ENCODE data around the gene HIVEP2.

The HIVEP2 gene

DNA sequence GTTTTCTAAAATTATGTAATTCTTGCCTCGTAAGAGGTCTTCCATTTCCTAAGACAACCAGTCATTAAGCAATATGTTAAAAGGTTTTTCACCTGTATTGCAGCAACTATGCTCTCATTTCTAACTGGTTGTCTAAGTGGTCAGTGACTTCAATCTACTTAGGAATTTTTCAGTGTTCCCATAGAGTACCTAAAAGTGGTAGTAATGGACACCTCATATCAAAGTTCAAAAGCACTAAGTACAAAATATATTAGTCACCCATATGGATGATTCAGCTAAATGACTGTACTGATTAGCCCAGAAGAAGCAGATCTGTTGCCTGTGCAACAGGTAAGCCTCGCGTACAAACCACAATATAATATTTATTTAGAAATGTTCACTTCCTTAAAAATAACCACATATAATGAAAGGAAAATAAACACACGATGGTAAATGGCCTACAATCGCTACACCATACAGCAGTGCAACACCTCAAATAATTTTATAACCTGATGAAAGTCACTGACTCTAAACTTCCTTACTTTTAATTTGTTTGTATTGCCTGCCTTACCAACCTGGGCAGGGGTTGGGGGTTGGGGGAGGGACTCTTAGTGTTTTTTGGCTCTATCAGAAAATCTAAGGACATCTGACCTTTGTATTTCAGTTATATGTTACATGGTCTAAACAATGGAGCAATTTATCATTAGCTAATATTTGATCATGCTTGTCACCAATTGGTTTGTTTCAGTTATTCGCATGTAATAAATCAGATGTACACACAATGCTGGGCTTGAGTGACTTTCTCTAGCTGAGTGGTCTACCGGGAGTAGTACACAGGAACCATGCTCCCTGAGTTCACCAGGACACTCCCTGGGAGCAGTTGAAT, 105.9 kb downstream of the HIVEP2 start:
- no peak for DNase-seq

DNA sequence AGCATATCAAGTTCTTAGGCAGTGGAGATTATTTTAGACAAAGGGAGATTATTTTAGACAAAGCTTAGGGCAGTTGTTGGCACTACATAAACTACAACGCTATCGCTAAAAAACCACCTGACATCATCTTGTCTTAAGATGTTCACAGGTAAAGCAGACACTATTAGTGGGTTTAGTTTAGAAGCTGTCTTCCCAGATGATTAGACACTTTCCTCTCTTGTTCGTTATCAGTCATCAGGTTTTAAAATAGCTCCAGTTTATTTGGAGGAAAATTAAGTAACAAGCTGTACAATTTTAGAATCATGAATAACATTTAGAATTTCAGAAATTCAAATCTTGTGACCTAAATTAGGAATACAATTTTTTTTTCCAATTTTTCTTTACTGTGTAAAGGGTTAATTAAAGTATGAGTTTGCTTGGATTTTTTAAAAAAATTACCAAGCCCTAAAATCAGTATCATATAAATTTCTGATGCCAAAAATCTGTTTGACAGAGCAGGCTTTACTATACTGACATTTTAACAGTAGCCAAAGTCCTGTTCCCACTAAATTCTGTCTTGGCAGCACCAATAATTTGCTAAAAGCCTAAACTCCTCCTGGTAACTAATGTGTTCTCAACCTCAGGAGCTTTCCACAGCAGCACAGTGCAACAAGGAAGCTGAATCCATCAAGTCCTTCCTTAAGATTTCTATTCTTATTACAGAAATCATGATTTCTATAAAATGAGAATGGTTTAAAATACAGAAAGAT, 109.0 kb downstream of the HIVEP2 start:
- DNase-seq: no peak

- no peak for DNase-seq
Observed at GRCh38 chr6:142834853-142835252, 110.1 kb downstream of the HIVEP2 start.

DNA sequence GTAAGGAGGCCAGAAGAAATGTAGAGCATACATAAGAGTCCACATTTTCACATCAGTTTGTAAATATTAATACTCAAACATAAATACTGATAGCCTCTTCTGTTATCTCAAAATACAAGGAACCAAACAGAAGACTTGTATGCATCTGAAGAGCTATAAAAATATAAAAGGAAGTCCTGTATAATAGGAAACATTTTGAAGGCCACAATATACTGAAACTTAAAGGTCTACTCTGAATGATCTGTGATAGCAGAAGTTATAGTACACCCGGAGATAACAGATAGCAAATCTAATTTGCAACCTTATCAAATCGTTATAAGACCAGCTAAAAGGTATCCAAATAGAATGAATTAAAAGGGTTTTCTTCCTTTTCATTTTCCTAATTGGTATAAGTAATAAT, 111.2 kb downstream of the HIVEP2 start:
- DNase-seq: no peak

DNA sequence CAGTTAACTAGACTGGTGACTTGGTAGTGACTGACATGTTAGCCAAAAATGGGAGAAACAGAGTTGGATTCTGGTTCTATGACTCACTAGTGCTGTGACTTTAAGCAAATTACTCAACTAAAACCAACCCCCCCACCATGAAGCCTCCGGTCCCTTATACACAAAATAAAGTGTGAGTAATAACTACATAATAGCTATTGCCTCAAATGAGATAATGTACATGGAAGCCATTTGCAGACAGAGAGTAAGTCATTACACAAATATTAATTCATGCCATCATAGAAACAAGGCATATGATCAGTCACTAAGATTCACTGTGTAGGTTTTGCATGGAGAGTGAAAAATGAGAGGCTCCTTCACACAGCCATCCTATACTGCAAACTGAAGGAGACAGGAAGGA, 111.9 kb downstream of the HIVEP2 start:
- DNase-seq: no peak

DNA sequence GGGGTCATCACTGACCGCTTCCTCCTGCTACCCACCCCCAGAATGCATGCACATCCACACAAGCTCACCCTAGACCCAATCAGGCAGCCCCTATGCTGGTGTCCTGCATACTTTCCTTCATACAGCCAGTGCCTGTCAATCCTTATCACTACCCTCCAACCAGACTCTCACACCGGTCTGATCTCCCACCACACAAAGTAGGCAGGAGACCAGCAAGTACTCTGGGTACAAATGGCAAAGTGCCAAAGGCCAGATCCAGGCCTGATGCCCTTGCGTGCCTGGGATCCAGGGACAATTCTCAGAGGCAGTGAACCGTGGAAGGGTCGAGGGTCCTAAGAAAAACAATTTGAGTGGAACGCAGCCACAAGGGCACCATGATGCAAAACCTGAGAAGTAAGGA, 114.2 kb downstream of the HIVEP2 start:
- no peak for DNase-seq

DNA sequence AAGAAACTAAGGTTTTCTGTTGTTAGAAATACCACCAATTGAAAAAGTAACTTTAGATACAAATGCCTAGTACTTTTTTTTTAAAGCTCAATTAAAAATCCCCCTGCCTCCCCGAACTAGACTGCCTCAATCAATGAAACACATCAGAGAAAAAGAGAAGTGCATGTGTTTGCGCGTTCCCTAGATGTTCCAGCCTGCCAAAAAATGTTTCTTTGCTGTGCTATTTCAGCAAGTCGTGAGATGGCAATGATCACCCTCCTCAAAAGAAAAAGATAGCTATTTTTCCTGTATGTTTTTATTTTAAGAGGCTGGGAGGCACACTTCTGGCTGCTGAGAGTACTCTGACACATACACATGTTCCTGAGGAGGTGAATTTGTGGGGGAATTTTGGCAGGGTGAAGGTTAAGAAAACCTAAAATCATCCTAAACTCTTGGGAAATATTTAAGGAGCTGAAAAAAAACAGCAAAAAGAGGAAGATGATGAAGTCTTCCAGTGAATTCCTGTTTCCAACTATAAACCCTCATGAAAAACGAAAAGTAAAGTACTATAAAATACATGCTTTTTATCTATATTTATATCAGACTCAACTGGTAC, 114.8 kb downstream of the HIVEP2 start:
- no peak for DNase-seq

DNA sequence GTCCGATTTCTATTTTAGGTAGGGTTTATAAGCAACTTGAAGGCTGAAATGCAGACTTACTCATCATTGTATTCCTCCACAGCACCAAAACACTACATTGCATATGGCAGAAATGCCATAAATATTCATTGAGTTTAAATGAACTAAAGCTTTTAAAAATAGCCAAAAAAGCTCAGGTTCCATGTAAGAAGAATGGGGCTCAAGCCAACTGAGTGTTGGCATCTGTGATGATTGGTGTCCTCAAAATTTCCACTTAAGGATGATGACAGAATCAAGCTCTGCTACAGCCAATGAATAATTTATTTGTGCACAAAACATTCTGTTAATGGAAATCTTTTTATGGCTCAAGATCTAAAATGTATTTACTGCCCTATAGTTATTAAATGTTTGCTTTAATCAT, 115.4 kb downstream of the HIVEP2 start:
- no peak for DNase-seq

- DNase-seq: no peak
Observed at GRCh38 chr6:142827991-142828390, 117.0 kb downstream of the HIVEP2 start.

GRCh38 chr6:142827369-142827768, 117.6 kb downstream of the HIVEP2 start:
- DNase-seq: no peak

- no peak for DNase-seq
Observed at GRCh38 chr6:142825760-142826159, 119.2 kb downstream of the HIVEP2 start.

GRCh38 chr6:142824426-142824825, 120.5 kb downstream of the HIVEP2 start:
- DNase-seq: no peak

GRCh38 chr6:142823256-142823902, 121.6 kb downstream of the HIVEP2 start:
- peak; percentile 93 for DNase-seq

GRCh38 chr6:142822842-142823241, 122.1 kb downstream of the HIVEP2 start:
- peak; percentile 99 for DNase-seq

GRCh38 chr6:142822383-142822782, 122.6 kb downstream of the HIVEP2 start:
- DNase-seq: no peak

DNA sequence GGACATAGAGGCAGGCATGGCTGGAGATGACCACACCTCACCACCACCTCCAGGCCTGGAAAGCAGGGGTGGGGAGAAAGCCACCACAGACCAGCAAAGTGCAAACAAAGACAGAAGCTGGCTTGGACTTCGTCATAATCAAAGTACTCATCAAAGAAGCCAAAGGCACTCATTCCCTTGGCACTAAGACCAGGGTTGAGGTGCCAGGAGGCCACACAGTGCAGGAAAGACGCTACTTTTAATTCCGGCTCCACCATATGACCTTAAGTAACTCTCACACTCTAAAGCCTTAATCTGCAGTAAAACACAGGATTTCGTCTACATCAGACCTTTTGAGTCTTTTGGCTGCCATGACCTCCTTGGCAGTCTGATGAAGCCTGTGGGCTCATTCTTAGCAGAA, 123.1 kb downstream of the HIVEP2 start:
- DNase-seq: no peak

GRCh38 chr6:142821164-142821716, 123.7 kb downstream of the HIVEP2 start:
- DNase-seq: no peak

GRCh38 chr6:142820338-142821051, 124.5 kb downstream of the HIVEP2 start:
- peak; percentile 84 for DNase-seq

- DNase-seq: no peak
Observed at GRCh38 chr6:142819603-142820337, 125.2 kb downstream of the HIVEP2 start.

- no peak for DNase-seq
Observed at GRCh38 chr6:142816486-142816885, 128.5 kb downstream of the HIVEP2 start.

GRCh38 chr6:142816031-142816430, 128.9 kb downstream of the HIVEP2 start:
- DNase-seq: no peak

DNA sequence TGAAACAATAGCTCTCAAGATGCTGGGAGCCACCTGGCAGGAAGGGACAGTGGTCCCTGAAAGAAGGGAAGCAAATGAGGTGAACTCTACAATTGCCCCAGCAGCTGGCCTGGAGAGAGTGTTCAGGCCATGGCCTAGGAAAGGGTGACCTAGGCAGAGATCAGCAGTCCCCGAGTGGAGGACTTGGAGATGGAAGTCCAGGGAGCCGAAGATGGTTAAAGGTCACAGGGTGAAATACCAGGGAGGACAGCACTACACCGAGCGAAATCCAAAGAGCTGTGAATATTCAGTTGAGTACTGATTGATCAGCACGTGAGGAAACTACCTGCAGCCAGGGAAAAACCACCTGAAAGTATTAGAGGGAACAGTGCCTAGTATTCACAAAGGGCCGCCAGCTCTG, 133.1 kb downstream of the HIVEP2 start:
- no peak for DNase-seq
